Mesothelial cell of epicardium (in vitro differentiated cells): ENCODE data around the gene COX6B2. TPM values are rescaled to one million over a fixed set of nuclear protein-coding genes. Genes with fewer than 3 reads are reported as not detected.

Source experiments
- DNase-seq, 2 experiments: peaks; one replicate each; pipeline ENCODE4 v3.0.0; 2021; ENCODE audit warnings: low spot score in 2 of 2; ENCODE audit not compliant: unreplicated experiment in 2 of 2
- H3K27ac Mint-ChIP-seq: 2 replicates; pipeline ENCODE4 v1.8.0; 2021; ENCODE audit warnings: mixed read lengths
- H3K27me3 Mint-ChIP-seq: 2 replicates; pipeline ENCODE4 v1.8.0; 2021; ENCODE audit warnings: low read depth, mixed read lengths
- H3K36me3 Mint-ChIP-seq: 2 replicates; pipeline ENCODE4 v1.8.0; 2021; ENCODE audit warnings: mixed read lengths
- H3K4me1 Mint-ChIP-seq: 2 replicates; pipeline ENCODE4 v1.8.0; 2021; ENCODE audit warnings: mixed read lengths
- H3K4me3 Mint-ChIP-seq: 2 replicates; pipeline ENCODE4 v1.8.0; 2021; ENCODE audit warnings: mild to moderate bottlenecking, moderate library complexity, mixed read lengths
- H3K9me3 Mint-ChIP-seq: 2 replicates; pipeline ENCODE4 v1.8.0; 2021; ENCODE audit warnings: mixed read lengths
- total RNA-seq: library from RNA; stranded (reverse); gene quantifications from 3 replicates; pipeline ENCODE4 v1.2.1, GENCODE V29; 2021
- TF ChIP-seq, protein P1 (sequence below): fragments of 200-600 bp; sonication (generic); IDR thresholded peaks from one replicate; pipeline ENCODE4 v1.5.0; 2021; ENCODE audit warnings: antibody characterized with exemption; ENCODE audit not compliant: unreplicated experiment

The COX6B2 gene
- total RNA-seq, 1 donor from 2014 or later, result 11.5 TPM

DNA sequence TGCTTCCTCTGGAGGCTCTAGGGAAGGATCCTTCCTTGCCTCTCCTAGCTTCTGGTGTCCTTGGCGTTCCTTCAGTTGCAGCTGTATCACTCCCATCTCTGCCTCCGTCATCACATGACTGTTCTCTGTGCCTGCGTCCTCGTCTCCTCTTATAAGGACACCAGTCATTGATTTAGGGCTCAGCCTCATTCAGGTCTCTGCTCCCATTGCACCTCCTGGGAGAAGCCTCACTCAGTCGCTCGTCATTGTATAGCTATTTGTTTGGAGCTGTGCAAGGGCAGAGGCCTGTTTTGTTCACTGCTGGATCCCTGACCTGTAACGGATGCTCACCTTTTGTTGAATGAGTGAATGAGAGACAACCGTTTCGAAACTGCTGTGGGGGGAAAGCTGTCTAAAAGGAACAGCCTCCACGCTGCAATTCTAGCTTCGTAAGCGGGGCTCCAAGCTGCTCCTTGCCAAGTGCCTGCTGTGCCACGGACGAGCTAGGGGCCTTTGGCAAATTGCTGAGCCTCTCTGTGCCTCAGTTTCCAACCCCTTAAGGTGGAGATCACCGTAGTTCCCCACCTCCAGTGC, 53.5 kb downstream of the COX6B2 start:
- H3K27me3 Mint-ChIP-seq, result no peaks in the 10 kb centered on the region
- peaks cover 23% of the 10 kb centered on the region for H3K36me3 Mint-ChIP-seq
- H3K27ac Mint-ChIP-seq, result no peak overlapping the region
- H3K4me1 Mint-ChIP-seq, result peaks cover 6% of the 10 kb centered on the region
- DNase-seq, result no peak
- peak overlapping the region; percentile 66 for H3K4me3 Mint-ChIP-seq
- no peaks in the 10 kb centered on the region for H3K9me3 Mint-ChIP-seq
- TF ChIP-seq, protein P1, sequence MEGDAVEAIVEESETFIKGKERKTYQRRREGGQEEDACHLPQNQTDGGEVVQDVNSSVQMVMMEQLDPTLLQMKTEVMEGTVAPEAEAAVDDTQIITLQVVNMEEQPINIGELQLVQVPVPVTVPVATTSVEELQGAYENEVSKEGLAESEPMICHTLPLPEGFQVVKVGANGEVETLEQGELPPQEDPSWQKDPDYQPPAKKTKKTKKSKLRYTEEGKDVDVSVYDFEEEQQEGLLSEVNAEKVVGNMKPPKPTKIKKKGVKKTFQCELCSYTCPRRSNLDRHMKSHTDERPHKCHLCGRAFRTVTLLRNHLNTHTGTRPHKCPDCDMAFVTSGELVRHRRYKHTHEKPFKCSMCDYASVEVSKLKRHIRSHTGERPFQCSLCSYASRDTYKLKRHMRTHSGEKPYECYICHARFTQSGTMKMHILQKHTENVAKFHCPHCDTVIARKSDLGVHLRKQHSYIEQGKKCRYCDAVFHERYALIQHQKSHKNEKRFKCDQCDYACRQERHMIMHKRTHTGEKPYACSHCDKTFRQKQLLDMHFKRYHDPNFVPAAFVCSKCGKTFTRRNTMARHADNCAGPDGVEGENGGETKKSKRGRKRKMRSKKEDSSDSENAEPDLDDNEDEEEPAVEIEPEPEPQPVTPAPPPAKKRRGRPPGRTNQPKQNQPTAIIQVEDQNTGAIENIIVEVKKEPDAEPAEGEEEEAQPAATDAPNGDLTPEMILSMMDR, result no peak

DNA sequence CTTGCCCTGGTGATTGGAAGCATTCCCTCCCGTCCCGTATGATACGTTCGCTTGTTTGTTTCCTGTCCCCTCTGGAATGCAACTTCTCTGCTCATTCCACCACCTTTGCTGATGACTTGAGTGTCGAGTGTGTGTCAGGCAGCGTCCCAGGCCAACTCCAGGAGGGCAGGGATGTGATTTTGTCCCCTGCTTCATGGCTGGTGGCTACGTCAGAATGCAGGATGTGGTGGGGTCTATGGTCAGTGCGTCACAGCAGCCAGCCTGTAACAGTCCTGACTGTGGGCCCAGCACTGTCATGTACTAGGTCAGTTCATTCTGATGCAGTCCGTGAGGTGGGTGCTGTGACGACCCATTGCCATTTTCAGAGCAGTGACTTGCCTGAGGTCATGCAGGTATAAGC, 54.5 kb downstream of the COX6B2 start:
- no peak for DNase-seq
- Mint-ChIP-seq H3K36me3 (peaks cover 24% of the 10 kb centered on the region), H3K27ac (no peak overlapping the region), H3K4me1 (peaks cover 6% of the 10 kb centered on the region), H3K4me3 (no peak overlapping the region), H3K9me3 (no peaks in the 10 kb centered on the region), H3K27me3 (no peaks in the 10 kb centered on the region)
- TF ChIP-seq, protein P1, result no peak

Other genes with a start within 250 kb of the COX6B2 start
- gene PPP1R12C, start 237.1 kb downstream of the COX6B2 start, total RNA-seq, result 100 to 111 TPM (median 109 TPM) in 3 replicates
- gene TNNT1, start 205.5 kb downstream of the COX6B2 start, total RNA-seq, result 47.5 to 57.5 TPM (median 48.9 TPM) in 3 replicates
- 6.3 to 9.1 TPM (median 8.9 TPM) in 3 replicates for gene TNNI3, start 197.0 kb downstream of the COX6B2 start, total RNA-seq
- 2.9 to 4.4 TPM (median 3.3 TPM) in 3 replicates for gene DNAAF3, start 188.1 kb downstream of the COX6B2 start, total RNA-seq
- 0.32 to 0.67 TPM (median 0.47 TPM) in 3 replicates for gene SYT5, start 174.4 kb downstream of the COX6B2 start, total RNA-seq
- 10.4 to 10.7 TPM (median 10.5 TPM) in 3 replicates for gene PTPRH, start 145.2 kb downstream of the COX6B2 start, total RNA-seq
- 5.9 to 6.7 TPM (median 6.7 TPM) in 3 replicates for gene TMEM86B, start 126.0 kb downstream of the COX6B2 start, total RNA-seq
- 70.1 to 73.0 TPM (median 71.5 TPM) in 3 replicates for gene PPP6R1, start 95.7 kb downstream of the COX6B2 start, total RNA-seq
- gene HSPBP1, start 74.6 kb downstream of the COX6B2 start, total RNA-seq, result 28.9 to 30.4 TPM (median 29.1 TPM) in 3 replicates
- 38.5 to 46.0 TPM (median 43.4 TPM) in 3 replicates for gene BRSK1, start 70.7 kb downstream of the COX6B2 start, total RNA-seq
- not detected in 3 replicates for gene TMEM150B, start 29.4 kb downstream of the COX6B2 start, total RNA-seq
- 51.3 to 54.0 TPM (median 51.9 TPM) in 3 replicates for gene KMT5C, start 14.8 kb downstream of the COX6B2 start, total RNA-seq
- 0.13 to 0.34 TPM (median 0.27 TPM) in 3 replicates for gene GARIN5B, start 8.5 kb upstream of the COX6B2 start, total RNA-seq
- gene IL11, start 15.7 kb upstream of the COX6B2 start, total RNA-seq, result 10.0 to 12.9 TPM (median 11.6 TPM) in 3 replicates
- 2.2 to 2.4 TPM (median 2.4 TPM) in 3 replicates for gene TMEM190, start 22.1 kb upstream of the COX6B2 start, total RNA-seq
- gene TMEM238, start 29.6 kb upstream of the COX6B2 start, total RNA-seq, result 2.3 to 2.9 TPM (median 2.3 TPM) in 3 replicates
- 1,773 to 1,819 TPM (median 1,790 TPM) in 3 replicates for gene RPL28, start 31.2 kb upstream of the COX6B2 start, total RNA-seq
- gene UBE2S, start 53.1 kb upstream of the COX6B2 start, total RNA-seq, result 65.3 to 77.0 TPM (median 73.2 TPM) in 3 replicates
- 0.04 TPM in 1 of 3 replicates, not detected in the others for gene SHISA7, start 88.6 kb upstream of the COX6B2 start, total RNA-seq
- gene ISOC2, start 106.9 kb upstream of the COX6B2 start, total RNA-seq, result 35.0 to 39.2 TPM (median 38.6 TPM) in 3 replicates
- not detected in 3 replicates for gene C19orf85, start 110.0 kb upstream of the COX6B2 start, total RNA-seq
- 19.0 to 23.1 TPM (median 22.0 TPM) in 3 replicates for gene ZNF628, start 121.9 kb upstream of the COX6B2 start, total RNA-seq
- 52.6 to 54.4 TPM (median 53.1 TPM) in 3 replicates for gene NAT14, start 130.5 kb upstream of the COX6B2 start, total RNA-seq
- gene SSC5D, start 133.7 kb upstream of the COX6B2 start, total RNA-seq, result 7.0 to 8.5 TPM (median 7.8 TPM) in 3 replicates
- 0.33 to 0.97 TPM (median 0.56 TPM) in 3 replicates for gene SBK2, start 182.4 kb upstream of the COX6B2 start, total RNA-seq
- gene SBK3, start 190.8 kb upstream of the COX6B2 start, total RNA-seq, result 0.25 TPM in 1 of 3 replicates, not detected in the others
- 35.0 to 35.2 TPM (median 35.1 TPM) in 3 replicates for gene ZNF579, start 226.1 kb upstream of the COX6B2 start, total RNA-seq
- gene FIZ1, start 244.8 kb upstream of the COX6B2 start, total RNA-seq, result 31.3 to 31.7 TPM (median 31.6 TPM) in 3 replicates
- gene ZNF524, start 245.6 kb upstream of the COX6B2 start, total RNA-seq, result 5.3 to 7.4 TPM (median 5.7 TPM) in 3 replicates